Limb (tissue), 2 donors: ENCODE data around the gene PELI2.

ENCODE experiments used
- DNase-seq, 2 donors: peaks; one replicate each; pipeline ENCODE4 v3.0.0-alpha.2; 2016; ENCODE audit errors: extremely low spot score in 2 of 2

Gene PELI2

GRCh38 chr14:56244138-56244789 is 126.1 kb downstream of the PELI2 start:
- DNase-seq: peak in 1 of 2 donors; percentile 64

GRCh38 chr14:56247495-56248200 is 129.4 kb downstream of the PELI2 start:
- no peak for DNase-seq

DNA sequence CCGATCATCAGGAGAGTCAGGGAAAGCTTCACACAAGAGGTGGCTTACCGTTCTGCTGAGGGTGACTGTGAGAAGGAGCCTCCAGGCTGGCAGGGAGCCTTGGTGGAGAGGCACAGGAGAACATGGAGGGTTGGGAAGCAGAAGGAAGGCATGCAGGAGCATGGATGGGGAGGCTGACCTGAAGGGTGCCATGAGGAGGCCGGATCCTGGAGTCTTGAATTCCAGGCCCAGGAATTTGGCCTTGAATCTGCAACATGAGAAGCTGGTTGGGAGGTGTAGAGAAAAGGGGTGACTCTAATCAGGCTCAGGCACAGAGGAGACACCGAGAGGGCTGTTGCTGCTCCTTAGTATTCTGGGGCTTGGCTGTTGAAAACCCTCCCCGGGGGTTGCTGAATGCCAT is 130.2 kb downstream of the PELI2 start:
- no peak for DNase-seq

- DNase-seq: no peak
Observed at GRCh38 chr14:56261046-56261445, 142.8 kb downstream of the PELI2 start.

DNA sequence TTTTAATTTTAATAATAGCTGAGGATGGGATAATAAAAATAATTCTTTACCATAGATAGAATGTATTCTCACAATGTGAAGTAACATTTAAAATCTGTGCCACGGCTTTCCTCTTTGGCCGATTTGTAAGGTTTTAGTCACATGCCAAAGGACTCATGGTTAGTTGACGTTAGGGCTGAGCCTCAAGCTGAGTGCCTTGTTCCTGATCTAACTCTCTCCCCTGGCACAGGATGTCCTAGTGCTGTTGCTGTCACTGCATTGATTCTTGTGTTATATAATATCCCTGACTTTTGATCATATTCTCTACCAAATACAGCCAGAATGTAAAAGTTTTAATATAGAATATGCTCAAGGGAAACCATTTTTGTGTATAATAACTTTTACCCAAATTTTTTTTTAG is 144.3 kb downstream of the PELI2 start:
- no peak for DNase-seq

DNA sequence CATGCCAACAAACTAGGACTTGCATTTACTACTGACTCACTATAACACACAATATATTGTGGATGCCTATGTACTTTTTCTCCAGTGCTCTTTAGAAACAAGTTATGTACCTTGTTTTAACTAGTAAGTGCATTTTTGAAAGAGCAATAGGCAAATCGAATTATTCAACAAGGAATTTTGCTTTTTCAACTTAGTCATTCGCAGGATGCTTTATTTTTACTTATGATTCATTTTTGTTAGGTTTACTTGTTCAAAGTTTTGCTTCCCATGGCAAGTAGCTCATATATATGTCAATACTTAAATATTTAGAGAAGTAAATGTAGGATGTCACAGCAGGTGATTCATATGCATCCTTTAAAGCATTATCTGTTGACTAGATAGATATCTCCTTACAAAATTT is 149.8 kb downstream of the PELI2 start:
- no peak for DNase-seq

DNA sequence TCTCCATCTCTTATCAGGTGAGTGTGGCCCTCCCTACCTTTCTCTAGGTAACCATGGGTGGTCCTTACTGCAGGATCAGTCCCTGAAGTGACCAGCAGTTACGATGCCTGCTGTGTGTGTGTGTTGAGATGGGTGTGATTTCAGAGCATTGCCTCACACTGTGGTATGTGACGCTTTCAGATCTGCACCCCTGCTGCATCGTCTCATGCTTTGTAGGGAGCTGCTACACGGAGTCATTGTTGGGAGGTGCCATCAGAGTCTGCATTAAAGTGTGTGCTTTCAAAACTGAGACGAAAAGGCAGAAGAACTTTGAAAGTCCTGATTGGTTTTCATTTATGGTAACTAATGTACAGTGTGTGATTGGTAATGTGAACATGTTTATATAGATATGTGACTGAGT is 150.5 kb downstream of the PELI2 start:
- DNase-seq: no peak

DNA sequence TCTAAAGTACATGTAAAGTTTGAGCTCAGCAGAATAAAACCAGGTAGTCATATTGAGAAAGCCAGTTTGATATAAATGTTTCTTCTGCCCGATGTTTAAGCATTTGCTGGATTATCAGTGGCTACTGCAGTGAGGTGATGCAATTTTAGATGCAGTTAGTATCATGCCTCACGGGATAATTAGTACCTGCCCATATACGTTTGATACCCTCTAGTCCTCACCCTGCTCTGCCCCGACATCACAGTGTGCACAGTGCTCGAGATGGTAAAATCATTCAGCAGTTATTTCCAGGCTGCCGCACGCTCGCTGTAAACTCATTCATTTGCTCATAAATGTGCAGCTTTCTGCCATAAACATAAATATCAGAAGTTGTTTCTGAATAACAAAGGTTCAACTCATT is 152.7 kb downstream of the PELI2 start:
- no peak for DNase-seq

DNA sequence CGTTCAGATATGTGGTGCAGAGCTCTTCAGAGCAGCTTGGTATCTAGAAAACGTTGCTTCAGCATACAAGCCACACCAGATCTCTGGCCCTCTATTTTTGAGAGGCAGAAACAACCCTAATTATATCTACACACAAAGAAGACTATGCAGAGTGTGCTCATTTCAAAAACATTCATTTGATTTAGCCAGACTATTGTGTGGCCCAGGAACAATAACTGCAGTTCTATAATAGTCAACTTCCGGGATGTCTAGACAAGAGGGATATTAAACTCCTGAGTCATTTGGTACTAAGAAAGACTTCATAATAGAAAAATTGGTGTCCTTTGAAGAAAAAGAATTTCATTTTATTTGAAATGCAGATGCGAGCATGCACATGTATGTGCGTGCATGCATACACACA is 153.8 kb downstream of the PELI2 start:
- no peak for DNase-seq

DNA sequence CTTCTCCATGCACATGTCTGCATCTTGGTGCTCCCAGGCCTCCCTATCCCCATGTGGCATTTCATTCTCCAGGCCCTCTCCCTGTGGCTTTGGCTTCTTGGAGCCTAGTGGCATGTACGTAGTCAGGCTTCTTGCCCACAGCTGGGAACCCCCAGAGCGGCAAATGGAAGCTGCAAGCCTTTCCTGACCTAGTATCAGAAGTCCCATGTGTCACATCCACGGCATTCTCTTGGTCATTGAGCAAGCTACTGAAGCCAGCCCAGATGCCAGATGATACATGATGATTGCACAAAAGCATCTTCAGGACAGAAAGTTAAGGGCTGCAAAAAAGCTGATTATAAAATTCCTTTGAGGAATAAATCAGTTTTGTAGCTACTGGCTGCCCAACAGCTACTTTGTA is 154.9 kb downstream of the PELI2 start:
- no peak for DNase-seq

GRCh38 chr14:56273951-56274350 is 155.7 kb downstream of the PELI2 start:
- DNase-seq: no peak

DNA sequence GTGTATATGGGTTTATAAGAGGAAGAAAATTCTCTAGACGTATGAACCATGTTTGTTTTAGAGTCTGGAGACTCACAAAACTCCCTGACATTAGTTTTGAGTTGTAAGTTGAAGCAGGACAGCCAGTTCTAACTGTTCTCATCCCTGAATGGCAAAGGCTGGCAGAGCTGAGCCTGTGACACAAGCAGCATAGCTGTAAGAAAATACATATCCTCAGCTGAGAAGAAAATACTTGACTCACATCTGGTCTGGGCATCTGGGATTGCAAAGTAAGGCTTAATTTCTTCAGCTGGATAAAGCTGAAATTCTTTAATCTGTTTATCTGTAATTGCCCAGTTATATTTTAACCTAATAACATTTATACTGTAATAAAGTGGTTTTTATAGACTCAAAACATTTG is 156.3 kb downstream of the PELI2 start:
- DNase-seq: no peak

- DNase-seq: no peak
Observed at GRCh38 chr14:56276108-56276507, 157.9 kb downstream of the PELI2 start.

GRCh38 chr14:56278383-56278782 is 160.2 kb downstream of the PELI2 start:
- DNase-seq: no peak

DNA sequence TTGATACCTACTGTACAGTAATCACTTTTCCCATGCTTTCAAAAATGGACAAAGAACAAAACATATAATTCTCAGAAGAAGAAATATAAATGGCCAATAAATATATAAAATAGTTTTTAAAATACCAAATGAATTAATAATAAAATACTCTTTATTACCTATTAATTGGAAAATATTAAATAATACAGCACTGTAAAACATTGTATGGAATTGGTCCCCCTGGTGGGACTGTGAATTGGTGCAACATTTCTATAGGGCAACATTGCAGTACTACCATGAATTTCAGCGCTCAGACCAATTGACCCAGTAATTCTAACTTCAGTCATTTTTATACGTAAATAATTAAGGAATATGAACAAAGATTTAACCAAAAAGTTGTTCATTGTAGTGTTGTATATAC is 162.6 kb downstream of the PELI2 start:
- DNase-seq: no peak

- no peak for DNase-seq
Observed at GRCh38 chr14:56282179-56282578, 164.0 kb downstream of the PELI2 start.

GRCh38 chr14:56284641-56285040 is 166.4 kb downstream of the PELI2 start:
- no peak for DNase-seq

GRCh38 chr14:56289155-56289554 is 170.9 kb downstream of the PELI2 start:
- no peak for DNase-seq

DNA sequence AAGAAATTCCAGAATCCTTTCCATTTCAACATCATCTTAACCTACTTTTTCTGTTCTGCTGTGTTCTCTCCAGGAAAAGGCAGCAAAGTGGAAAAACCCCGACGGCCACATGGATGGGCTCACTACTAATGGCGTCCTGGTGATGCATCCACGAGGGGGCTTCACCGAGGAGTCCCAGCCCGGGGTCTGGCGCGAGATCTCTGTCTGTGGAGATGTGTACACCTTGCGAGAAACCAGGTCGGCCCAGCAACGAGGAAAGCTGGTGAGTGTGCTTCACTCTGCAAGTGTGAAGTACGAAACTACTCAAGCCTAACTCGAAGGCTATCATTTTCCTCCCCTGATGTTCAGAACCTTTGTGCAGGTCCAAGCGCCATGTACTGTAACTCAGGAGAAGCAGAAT is 172.0 kb downstream of the PELI2 start:
- DNase-seq: no peak

- DNase-seq: no peak
Observed at GRCh38 chr14:56292970-56293369, 174.8 kb downstream of the PELI2 start.

- no peak for DNase-seq
Observed at GRCh38 chr14:56293506-56293905, 175.3 kb downstream of the PELI2 start.

GRCh38 chr14:56294128-56294527 is 175.9 kb downstream of the PELI2 start:
- DNase-seq: no peak

DNA sequence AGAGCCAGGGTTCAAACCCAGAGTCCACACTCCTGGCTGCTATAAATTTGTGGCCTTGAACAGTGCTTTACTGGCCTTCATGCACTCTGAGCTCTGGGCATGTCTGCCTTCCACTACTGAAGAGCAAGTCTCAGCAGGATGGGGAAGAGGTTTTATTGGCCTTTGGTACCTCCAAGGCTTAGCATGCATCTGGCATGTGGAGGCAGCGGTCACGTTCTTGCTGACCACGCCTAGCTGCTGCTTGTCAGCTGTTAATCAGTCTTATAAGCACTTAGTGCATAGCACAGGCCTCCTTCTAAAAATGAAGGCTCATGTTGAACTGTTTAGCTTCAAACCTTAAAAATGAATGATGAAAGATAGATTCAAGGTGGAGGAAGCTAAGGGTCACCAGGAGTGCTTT is 177.5 kb downstream of the PELI2 start:
- DNase-seq: no peak
